DND-41 (cell line): Measurements from ENCODE around the gene DMAP1.
"Not testable (repeated sequence)": the region's sequence is repeated elsewhere in the genome, so short reads cannot be mapped to it uniquely, and the experiment has no call there.

Experiments used
- ATAC-seq: fragments of 200-7000 bp; cut with Tn5 transposase; 3 replicates; pipeline ENCODE4 v1.9.1; 2021; ENCODE audit warnings: low read depth; ENCODE audit not compliant: insufficient read depth
- DNase-seq: peaks from one replicate; pipeline ENCODE4 v3.0.0-alpha.2; 2020
- H2AFZ ChIP-seq: 2 replicates; pipeline ENCODE4 v1.6.0; 2012; ENCODE audit warnings: low read depth, low read length
- H3K27ac ChIP-seq: 2 replicates; pipeline ENCODE4 v1.5.1; 2012; ENCODE audit warnings: low read length, inconsistent platforms
- H3K27me3 ChIP-seq: fragments of 200-600 bp; sonication (generic); 2 replicates; pipeline ENCODE4 v1.6.0; 2012; ENCODE audit warnings: low read length, mild to moderate bottlenecking, inconsistent platforms; ENCODE audit not compliant: insufficient read depth, poor library complexity
- H3K36me3 ChIP-seq: 2 replicates; pipeline ENCODE4 v1.5.1; 2012; ENCODE audit warnings: low read length, inconsistent platforms; ENCODE audit not compliant: insufficient read depth
- H3K4me1 ChIP-seq: 2 replicates; pipeline ENCODE4 v1.5.1; 2012; ENCODE audit warnings: mild to moderate bottlenecking, low read length; ENCODE audit not compliant: insufficient read depth
- H3K4me2 ChIP-seq: 2 replicates; pipeline ENCODE4 v1.6.0; 2012; ENCODE audit warnings: mild to moderate bottlenecking, moderate library complexity, low read length, inconsistent platforms; ENCODE audit not compliant: insufficient read depth
- H3K4me3 ChIP-seq, 2 experiments: fragments of 200-600 bp in 1 of 2; shearing (Covaris generic) in 1 of 2; 2 replicates each; pipeline ENCODE4 v1.5.1; 2012 to 2016; ENCODE audit warnings: inconsistent platforms in 2 of 2, low read length in 2 of 2, mild to moderate bottlenecking in 2 of 2, low read depth in 1 of 2, moderate library complexity in 1 of 2
- H3K79me2 ChIP-seq: 2 replicates; pipeline ENCODE4 v1.6.0; 2012; ENCODE audit warnings: low read length, inconsistent platforms; ENCODE audit not compliant: insufficient read depth
- H3K9ac ChIP-seq: 2 replicates; pipeline ENCODE4 v1.6.0; 2012; ENCODE audit warnings: low read depth, mild to moderate bottlenecking, inconsistent platforms, low read length, moderate library complexity
- H3K9me3 ChIP-seq: 2 replicates; pipeline ENCODE4 v1.5.1; 2012; ENCODE audit warnings: low read length, moderate library complexity, mild to moderate bottlenecking, inconsistent platforms; ENCODE audit not compliant: insufficient read depth, severe bottlenecking
- H4K20me1 ChIP-seq: 2 replicates; pipeline ENCODE4 v1.6.0; 2012; ENCODE audit warnings: low read length; ENCODE audit not compliant: insufficient read depth
- CTCF ChIP-seq: IDR thresholded peaks from 2 replicates; pipeline ENCODE4 v1.5.1; 2012; ENCODE audit warnings: borderline replicate concordance, low read length, moderate library complexity, mild to moderate bottlenecking; ENCODE audit not compliant: poor library complexity, severe bottlenecking; ENCODE audit errors: extremely low read depth
- EZH2 ChIP-seq: IDR thresholded peaks from 3 replicates; pipeline ENCODE4 v1.6.1; 2012; ENCODE audit warnings: borderline replicate concordance, low read depth, mild to moderate bottlenecking, moderate library complexity, low read length, inconsistent platforms; ENCODE audit not compliant: severe bottlenecking

The DMAP1 gene

GRCh38 chr1:44200336-44200735, 12.9 kb upstream of the DMAP1 start:
- TF ChIP-seq CTCF (no peak), EZH2 (no peak)
- Histone ChIP-seq H3K4me1 (no peaks in the 10 kb centered on the region), H3K4me3 (no peak overlapping the region), H3K36me3 (no peaks in the 10 kb centered on the region), H3K4me2 (no peak overlapping the region), H4K20me1 (no peaks in the 10 kb centered on the region), H3K27me3 (no peaks in the 10 kb centered on the region), H3K27ac (no peak overlapping the region), H2AFZ (no peak overlapping the region), H3K9ac (no peak overlapping the region), H3K79me2 (no peaks in the 10 kb centered on the region), H3K9me3 (no peaks in the 10 kb centered on the region)
- ATAC-seq: no peak
- no peak for DNase-seq

- not testable (repeated sequence) for H4K20me1 ChIP-seq, DNase-seq, H3K4me3 ChIP-seq, H2AFZ ChIP-seq, H3K9ac ChIP-seq, H3K4me2 ChIP-seq, H3K79me2 ChIP-seq, H3K27me3 ChIP-seq, H3K27ac ChIP-seq, H3K9me3 ChIP-seq, ATAC-seq, H3K36me3 ChIP-seq, H3K4me1 ChIP-seq
Observed at GRCh38 chr1:44206545-44206944, 6.7 kb upstream of the DMAP1 start.

GRCh38 chr1:44208226-44208625, 5.0 kb upstream of the DMAP1 start:
- DNase-seq (no peak), ATAC-seq (no peak)
- H3K4me1 ChIP-seq: peaks cover 14% of the 10 kb centered on the region

GRCh38 chr1:44210595-44210994, 2.7 kb upstream of the DMAP1 start:
- DNase-seq: no peak
- H3K9ac ChIP-seq: no peak overlapping the region
- ATAC-seq: no peak
- no peaks in the 10 kb centered on the region for H3K27me3 ChIP-seq
- H3K27ac ChIP-seq: no peak overlapping the region
- H3K4me1 ChIP-seq: peaks cover 32% of the 10 kb centered on the region
- H4K20me1 ChIP-seq: no peaks in the 10 kb centered on the region
- H3K36me3 ChIP-seq: peaks cover 12% of the 10 kb centered on the region
- peaks cover 11% of the 10 kb centered on the region for H3K79me2 ChIP-seq
- no peak overlapping the region for H2AFZ ChIP-seq
- no peak for TF ChIP-seq EZH2
- TF ChIP-seq CTCF: no peak
- no peak overlapping the region for H3K4me3 ChIP-seq
- no peak overlapping the region for H3K4me2 ChIP-seq
- no peaks in the 10 kb centered on the region for H3K9me3 ChIP-seq

More at GRCh38 chr1:44208226-44208625, 5.0 kb upstream of the DMAP1 start:
- H3K79me2 ChIP-seq: no peaks in the 10 kb centered on the region
- no peaks in the 10 kb centered on the region for H4K20me1 ChIP-seq
- no peaks in the 10 kb centered on the region for H3K27me3 ChIP-seq
- no peak overlapping the region for H3K9ac ChIP-seq
- H3K36me3 ChIP-seq: no peaks in the 10 kb centered on the region
- no peak overlapping the region for H3K4me2 ChIP-seq
- no peak overlapping the region for H2AFZ ChIP-seq
- H3K4me3 ChIP-seq: no peak overlapping the region
- no peak for TF ChIP-seq EZH2
- TF ChIP-seq CTCF: no peak
- no peaks in the 10 kb centered on the region for H3K9me3 ChIP-seq
- no peak overlapping the region for H3K27ac ChIP-seq
